HL-60 (cell line): ENCODE measurements around the gene SLC25A10.

Experiments
- microRNA-seq: library from miRNA; unstranded; fragments of <30 nt; microRNA quantifications from one replicate; pipeline ENCODE4, GENCODE V29; 2018

The SLC25A10 gene

Small RNA genes lying within 50 kb of the gene (microRNA-seq; reads per million reads assigned to microRNA genes)
- gene MIR6786, result 1.2 reads per million
